ENCODE measurements around the gene CLIC3.

The CLIC3 gene

GRCh38 chr9:136946228-136947027 lies 49.9 kb downstream of the CLIC3 start:
- DNase-seq (ENCODE audit: low read depth), result no peak
- no peak overlapping the region for H3K4me3 ChIP-seq (ENCODE audit: control insufficient read depth, low read depth, low read length)
- no peak for TF ChIP-seq CTCF (IDR thresholded peaks at IDR 0.05; ENCODE audit: control insufficient read depth, insufficient read depth, low read depth, low read length, missing control alignments)

GRCh38 chr9:136945333-136946227 lies 50.8 kb downstream of the CLIC3 start:
- H3K4me3 ChIP-seq (ENCODE audit: control insufficient read depth, low read depth, low read length), result no peak overlapping the region
- no peak for DNase-seq (ENCODE audit: low read depth)
- no peak for TF ChIP-seq CTCF (IDR thresholded peaks at IDR 0.05; ENCODE audit: control insufficient read depth, insufficient read depth, low read depth, low read length, missing control alignments)

All from AG09309 (cell line).